Stimulated activated CD8-positive, alpha-beta memory T cell treated with anti-CD3 and anti-CD28 coated beads, Interleukin-4, amount 100 ng/mL, for 1 hour (primary cell): ENCODE measurements around the gene INCA1.

Experiments
- DNase-seq, 2 donors: peaks; one replicate each; pipeline ENCODE4 v3.0.0-alpha.2; 2020; ENCODE audit warnings: low read depth in 2 of 2, low spot score in 1 of 2

Gene INCA1

DNA sequence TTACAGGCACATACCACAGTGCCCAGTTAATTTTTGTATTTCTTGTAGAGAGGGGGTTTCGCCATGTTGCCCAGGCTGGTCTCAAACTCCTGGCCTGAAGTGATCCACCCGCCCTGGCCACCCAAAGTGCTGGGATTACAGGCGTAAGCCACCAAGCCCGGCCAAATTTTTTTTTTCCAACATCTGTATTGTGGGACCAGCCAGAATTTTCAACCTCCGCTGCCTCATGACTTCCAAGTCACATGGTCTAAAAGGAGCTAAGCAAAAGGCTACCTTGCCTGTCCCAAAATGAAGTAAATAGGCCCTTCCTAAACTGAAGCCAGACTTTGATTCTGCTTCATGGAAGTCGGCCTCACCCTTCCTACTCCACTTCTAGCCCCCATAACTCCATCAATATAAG lies 25.5 kb downstream of the INCA1 start:
- DNase-seq, result no peak

DNA sequence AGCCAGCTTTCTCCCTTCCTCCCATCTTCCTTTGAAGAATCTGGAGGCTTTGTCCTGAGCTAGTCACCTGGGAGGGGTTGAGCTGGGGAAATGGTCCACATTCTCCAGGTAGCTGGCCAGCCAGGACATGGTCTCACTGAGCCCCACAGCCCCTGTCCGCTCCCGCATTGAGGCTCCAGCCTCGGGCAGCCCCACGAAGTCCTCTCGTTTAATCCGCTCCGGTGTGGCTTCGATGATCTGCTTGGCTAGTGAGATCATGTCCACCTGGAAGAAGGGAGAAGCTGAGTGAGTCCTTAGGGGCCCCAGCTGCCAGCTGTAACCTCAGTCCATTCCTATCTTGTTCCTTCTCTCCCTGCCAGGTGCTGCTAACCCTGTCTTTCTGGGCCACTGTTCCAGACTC lies 27.0 kb downstream of the INCA1 start:
- no peak for DNase-seq

DNA sequence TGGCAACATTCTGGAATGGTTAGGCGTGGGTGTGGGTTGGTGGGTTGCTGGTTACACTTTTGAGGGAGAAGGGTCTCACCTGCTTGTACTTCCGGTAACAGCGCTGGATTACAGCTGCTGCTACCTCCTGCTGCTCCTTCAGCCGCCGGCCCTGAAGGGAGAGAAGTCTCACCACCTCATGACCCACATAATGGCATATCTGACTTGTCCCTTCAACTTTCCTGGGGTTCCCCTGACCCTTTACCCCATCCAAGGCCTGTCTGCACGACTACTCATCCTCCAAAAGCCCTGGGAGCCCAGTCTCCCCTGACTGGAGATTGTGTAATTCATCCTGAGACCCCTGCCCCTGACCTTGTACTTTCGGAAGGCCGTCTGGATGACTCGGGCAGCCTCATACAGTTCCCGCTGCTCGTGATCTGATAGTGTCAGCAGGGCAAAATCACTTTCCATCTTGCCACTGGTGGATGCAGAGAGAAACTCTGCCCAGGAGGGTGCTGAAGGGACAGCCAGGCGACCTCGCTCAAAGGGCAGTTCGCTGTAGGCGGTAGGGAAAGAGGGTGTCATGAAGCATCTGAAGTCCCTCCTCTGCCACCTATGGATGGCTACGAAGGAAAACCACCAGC lies 27.7 kb downstream of the INCA1 start:
- DNase-seq, result no peak

DNA sequence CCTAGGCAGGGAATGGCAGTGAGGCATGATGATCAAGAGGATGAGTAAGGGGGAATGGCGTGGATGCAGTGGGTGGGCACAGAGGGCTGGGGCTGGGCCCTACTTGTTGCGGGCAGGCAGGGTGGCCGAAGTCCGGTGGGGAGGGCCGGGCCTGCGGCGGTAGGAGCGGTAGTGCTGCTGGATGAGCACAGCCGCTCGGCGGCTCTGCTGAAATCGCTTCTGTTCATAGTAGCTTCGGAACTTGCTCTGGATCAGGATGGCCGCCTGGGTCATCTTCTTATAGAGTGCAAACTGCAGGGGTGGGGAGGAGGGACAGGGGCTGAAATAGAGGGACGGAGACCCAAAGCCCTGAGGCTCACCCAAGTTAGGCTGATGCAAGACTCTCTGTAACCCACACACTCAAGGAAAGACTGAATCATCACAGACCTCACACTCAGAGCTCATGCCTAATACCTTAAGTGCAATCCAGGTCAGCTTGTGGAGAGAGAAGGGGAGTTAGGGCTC lies 28.2 kb downstream of the INCA1 start:
- DNase-seq, result no peak

DNA sequence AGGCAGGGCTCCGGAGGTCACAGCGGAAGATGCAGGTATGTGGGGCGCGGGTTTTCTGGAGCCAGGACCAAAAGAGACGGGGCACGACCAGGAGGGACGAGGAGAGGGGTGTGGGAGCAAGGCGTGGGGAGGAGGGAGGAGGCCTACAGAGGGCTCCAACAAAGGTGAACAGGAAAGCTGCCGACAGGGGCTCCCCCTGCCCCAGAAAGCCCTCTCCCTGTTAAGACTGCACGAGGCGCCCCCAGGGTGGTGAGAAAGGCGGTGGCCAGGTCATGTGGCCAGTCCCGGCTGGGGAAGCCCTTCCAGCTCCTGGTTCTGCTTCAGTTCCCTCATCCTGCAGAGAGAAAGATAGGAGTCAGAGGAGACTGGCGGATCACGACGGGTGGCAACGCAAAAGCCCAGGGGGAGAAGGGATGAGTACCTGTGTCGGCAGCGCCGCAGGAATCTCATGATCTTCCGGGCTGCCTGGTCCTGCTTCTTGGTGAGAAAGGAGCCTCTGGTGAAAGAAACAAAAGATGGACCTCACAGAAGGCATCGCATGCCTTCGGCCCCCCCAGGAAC lies 28.8 kb downstream of the INCA1 start:
- DNase-seq, result no peak

GRCh38 chr17:4967539-4968485 lies 29.5 kb downstream of the INCA1 start, which contains the start of gene SPAG7:
Gene SPAG7 (minus strand): TSS chr17:4967817. CDS start chr17:4967804, 13 bp downstream.
- DNase-seq, result peak; percentile 85 to 89

GRCh38 chr17:4966844-4967538 lies 30.3 kb downstream of the INCA1 start:
- peak; percentile 77 to 90 for DNase-seq

GRCh38 chr17:4965311-4965986 lies 31.9 kb downstream of the INCA1 start:
- DNase-seq, result no peak

GRCh38 chr17:4960279-4960922 lies 36.9 kb downstream of the INCA1 start:
- DNase-seq, result no peak

DNA sequence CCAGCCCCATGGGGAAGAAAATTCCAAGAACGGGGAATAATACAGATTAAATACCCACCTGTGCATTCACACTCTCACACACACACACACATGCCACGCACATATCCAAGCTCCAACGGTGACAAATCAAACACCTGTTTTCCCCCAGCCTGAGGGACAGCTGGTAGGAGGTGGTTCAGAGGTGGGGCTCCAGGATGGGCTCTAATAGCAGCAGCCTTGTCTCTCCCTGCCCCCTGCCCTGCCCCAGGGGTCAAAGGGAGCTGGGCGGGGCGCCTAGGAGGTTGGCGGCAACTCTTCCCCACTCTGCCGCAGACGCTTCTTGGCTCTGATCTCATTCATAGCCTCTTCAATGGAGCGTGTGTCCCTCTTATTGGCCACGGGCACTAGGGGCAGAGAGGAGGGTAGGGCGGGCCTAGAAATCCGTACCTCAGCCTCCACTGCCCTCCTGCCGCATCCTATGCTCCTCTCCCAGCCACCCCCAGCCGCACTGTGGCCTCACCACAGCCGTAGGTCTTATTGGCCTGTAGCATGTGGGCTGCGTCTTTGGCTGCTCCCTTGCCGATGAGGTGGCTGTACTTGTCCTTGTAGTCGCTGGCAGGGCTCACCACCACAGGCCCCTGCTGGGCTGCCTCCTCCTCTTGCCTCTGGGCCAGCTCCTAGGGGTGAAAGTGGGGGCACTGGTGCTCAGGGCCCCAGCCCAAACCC lies 37.9 kb downstream of the INCA1 start:
- no peak for DNase-seq

DNA sequence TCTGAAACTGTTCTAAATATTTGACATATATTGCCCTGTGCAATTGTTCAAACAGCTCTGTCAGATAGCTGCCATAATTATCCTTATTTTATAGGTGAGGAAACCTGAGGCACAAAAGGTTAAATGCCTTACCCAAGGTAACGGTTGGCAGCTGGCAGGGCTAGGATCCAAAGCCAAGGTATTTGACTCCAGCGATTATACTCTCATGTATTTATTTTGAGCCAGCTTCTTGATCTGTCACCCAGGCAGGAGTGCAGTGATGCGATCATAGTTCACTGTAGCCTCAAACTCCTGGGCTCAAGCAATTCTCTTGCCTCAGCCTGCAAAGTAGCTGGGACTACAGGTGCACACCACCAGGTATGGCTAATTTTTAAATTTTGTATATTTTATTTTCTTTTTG lies 39.2 kb downstream of the INCA1 start:
- no peak for DNase-seq

- no peak for DNase-seq
These were observed 40.7 kb downstream of the INCA1 start for GRCh38 chr17:4956493-4957061.

DNA sequence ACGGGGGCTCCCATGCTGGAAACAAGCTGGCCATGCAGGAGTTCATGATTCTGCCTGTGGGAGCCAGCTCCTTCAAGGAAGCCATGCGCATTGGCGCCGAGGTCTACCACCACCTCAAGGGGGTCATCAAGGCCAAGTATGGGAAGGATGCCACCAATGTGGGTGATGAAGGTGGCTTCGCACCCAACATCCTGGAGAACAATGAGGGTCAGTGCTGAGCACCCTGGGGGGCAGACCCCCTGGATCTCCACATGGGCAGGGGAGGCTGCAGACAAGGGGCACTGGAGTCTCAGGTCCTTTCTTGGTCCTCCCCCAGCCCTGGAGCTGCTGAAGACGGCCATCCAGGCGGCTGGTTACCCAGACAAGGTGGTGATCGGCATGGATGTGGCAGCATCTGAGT lies 42.2 kb downstream of the INCA1 start:
- DNase-seq, result no peak

DNA sequence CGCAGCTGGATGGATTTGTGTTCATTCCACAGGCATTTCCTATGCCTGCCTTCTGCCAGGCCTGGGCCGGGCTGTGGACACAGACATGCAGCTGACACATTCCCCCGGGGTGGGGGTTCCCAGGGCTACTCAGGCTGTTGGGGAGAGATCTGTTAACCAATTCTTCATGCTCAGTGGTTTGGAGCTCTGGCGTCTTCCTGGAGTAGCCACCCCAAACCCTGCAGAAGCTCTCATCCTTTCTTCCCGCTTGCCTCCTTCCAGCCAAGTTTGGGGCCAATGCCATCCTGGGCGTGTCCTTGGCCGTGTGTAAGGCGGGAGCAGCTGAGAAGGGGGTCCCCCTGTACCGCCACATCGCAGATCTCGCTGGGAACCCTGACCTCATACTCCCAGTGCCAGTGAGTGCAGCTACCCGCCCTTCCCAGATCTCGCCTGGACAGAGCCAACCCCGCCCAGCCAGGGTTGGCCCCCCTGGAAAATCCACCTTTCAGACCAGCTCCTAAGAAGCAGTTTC lies 43.8 kb downstream of the INCA1 start:
- DNase-seq, result no peak

DNA sequence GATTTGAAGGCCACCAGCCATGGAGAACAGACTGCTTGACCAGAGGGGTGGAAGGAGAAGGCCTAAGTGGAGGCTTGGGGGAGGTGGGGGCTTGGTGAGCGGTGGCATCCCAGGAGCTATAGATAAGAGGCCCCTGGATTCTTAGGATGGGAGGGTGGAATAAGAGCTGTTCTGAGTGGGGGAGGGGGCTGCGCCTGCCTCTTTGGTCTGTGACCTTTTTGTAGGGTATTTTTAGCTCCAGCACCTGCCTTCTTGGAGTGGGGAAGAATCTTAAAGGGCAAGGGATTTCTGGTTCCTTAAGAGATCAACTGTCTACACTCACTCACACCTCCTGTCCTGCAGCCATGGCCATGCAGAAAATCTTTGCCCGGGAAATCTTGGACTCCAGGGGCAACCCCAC lies 45.8 kb downstream of the INCA1 start:
- DNase-seq, result no peak

- DNase-seq, result no peak
These were observed 46.5 kb downstream of the INCA1 start, which contains the start of gene ENO3 for GRCh38 chr17:4950746-4951204. Gene ENO3 (plus strand): TSS chr17:4951119. CDS start chr17:4951830, 711 bp downstream.

GRCh38 chr17:4950075-4950745 lies 47.1 kb downstream of the INCA1 start:
- no peak for DNase-seq
